ENCODE results near the gene SAYSD1.
A peak's percentile ranks its signal among the peaks of the same experiment; 100 is the strongest.

The SAYSD1 gene

DNA sequence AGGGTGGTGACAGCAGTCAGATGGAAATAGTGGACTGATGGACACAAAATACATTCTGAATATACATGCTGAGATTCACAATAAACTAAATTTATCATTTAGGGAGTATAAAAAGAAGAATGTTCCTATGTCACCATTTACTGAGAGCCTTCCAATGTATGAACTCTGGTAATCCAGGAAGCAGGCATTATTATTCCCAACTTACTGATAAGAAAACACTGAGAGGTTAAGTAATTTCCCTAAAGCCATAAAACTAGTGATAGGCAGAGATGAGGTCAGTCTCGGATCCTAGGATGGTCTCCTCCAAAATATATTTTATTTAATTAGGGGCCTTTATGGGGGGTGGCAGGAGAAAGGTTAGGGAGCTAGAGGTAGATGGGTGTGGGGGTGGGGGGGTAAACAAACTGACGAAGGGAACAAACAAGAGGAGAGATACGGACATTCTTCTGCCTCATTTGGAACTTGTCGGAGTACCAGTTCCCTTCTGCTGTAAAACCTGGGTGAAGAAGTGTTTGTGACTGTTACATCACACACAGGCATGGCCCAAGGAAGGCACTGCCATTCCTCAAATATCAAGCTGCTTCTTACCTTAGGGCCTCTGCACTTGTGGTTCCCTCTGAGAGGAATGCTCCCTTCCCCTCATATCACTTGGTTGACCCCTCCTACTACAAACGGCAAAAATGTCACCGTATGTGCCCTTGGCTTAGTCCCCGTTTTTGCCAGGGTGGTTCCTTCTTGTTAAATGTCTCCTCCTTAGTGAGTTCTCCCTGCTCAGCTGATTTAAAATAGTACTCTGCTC lies 6.7 kb downstream of the SAYSD1 start:
- no peak for DNase-seq (ENCODE audit: low spot score)

DNA sequence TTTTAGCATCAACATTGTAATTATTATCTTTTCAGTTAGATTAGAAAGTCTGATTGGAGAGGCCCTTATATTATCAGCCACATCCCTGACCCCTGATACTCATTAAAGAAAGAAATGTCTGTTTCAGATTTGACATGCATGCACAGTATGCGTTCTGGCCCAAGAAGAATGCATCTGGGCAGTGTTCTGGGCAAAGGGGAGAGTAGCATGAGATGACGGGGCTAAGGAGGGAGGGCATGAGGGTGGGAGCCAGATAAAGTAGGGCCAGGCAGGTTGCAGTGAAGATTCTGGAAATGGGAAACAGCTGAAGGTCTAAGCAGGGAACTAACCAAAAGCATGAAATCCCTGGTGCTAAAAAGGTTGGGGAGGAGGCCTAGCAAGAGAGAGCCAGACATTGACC lies 7.3 kb downstream of the SAYSD1 start:
- DNase-seq (ENCODE audit: low spot score) = no peak

DNA sequence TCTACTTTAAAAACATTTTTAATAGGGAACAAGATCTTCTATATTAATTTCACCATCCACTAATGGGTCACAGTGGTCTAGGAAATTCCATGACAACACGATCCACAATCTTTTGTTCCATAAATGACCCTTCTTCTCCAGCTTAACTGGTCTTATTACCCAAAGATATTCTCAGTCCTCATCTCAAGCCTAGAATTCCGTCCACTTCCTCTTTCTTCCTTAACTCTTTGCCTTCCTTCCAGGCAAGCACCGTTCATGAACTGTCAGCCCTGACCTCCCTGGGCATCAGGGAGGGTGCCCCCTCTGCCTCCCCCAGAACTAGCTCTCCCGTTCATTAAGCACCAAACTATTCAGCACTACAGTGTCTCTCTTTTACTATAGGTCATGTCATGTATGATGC lies 8.0 kb downstream of the SAYSD1 start:
- no peak for DNase-seq (ENCODE audit: low spot score)

DNA sequence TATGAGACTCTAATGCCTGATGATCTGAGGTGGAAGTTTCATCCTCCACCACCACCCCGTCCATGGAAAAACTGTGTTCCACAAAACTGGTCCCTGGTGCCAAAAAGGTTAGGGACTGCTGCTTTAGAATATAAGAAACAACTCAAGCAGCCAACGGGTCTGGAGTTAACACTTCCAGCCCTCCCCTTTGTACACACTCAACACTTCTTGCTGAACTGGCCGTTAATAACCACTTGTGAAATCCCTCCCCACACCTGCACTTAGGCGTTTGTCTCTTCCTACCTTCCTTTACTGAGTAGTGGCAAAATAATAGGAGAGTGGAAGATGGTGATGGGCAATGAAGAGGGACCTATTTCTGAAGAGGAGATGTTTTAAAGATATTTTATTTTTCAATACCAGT lies 10.5 kb downstream of the SAYSD1 start:
- no peak for DNase-seq (ENCODE audit: low spot score)

DNA sequence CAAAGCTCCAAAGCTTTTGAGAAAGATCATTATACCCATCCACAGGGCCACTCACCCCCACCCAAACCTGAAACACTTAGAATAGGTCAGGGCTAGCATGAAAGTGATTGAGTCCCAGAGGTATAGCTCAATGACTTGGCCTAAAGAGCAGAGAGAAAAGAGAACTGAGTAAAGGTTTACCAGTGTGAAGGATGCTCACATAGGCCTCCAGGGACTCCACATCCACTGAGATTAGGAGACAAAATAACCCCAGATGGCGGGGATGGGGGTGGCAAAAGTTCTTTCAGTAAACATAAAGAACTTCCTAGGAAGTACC lies 12.2 kb downstream of the SAYSD1 start:
- DNase-seq (ENCODE audit: low spot score) = no peak

DNA sequence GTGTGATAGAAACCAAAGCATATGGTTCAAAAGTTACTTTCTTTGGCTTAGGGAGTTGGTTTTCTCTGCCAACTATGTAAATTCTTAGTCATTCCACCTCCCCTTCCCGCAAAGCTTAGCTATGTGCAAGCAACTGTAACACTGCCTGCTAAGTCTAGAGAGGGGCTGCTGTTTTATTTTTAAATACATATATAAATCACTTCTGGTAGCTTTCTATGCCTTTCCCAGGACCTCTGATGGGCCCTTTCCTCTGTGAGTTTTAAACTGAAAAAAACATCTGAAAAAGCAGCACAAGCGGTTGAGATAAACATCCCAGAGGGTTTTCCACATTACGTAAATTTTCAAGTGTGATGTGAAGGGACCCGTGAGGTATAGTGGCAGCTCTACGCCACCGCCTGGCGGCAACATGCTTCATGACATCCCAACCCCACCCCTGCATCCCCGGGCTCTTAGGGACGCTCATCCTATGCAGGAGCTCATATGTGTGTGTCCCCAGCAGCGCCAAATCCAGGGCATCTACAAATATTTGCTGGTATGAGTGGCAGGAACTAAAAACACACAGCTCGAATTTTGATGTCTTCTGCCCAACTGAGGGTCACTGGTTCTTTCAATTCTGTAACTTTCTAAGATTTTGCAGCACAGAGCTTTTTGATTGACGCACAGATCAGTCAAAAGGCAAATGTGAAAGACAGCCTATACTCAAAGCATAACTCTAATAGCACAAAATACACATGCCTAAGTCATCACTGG lies 12.7 kb downstream of the SAYSD1 start:
- DNase-seq (ENCODE audit: low spot score) = peak; percentile 66

DNA sequence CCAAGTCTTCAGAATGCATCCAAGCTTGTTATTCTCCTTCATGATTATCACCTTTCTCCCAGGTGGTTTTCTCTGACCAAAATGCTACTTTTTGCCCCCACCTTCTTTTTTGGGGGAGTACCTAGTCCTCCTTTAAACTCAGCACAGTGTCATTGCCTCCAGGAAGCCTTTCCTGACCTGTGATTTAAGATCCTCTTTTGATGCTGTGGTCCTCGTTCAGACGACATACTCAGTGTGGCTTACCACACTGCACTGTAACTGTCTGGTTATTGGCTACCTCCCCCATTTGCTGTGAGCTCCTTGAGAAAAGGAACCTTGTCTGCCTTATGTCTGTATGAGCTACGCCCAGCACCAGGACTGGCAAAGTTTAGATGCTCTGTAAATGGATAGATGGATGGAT lies 14.6 kb downstream of the SAYSD1 start:
- no peak for DNase-seq (ENCODE audit: low spot score)

DNA sequence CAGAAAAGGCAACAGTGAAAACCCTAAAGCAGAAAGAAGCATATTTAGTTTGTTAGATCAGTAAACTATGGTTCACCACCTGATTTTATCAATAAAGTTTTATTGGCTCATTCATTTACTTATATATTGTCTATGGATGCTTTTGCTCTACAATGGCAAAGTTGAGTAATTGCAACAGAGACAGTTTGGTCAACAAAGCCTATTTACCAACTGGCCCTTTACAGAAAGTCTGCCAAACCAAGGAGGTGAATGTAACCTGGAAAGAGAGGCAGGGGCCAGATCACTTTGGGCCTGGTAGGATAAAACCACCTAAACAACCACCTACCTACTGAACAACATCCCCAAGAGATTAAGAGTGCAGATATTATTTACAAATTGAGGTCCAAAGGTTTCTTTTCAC lies 19.4 kb downstream of the SAYSD1 start:
- no peak for DNase-seq (ENCODE audit: low spot score)

DNA sequence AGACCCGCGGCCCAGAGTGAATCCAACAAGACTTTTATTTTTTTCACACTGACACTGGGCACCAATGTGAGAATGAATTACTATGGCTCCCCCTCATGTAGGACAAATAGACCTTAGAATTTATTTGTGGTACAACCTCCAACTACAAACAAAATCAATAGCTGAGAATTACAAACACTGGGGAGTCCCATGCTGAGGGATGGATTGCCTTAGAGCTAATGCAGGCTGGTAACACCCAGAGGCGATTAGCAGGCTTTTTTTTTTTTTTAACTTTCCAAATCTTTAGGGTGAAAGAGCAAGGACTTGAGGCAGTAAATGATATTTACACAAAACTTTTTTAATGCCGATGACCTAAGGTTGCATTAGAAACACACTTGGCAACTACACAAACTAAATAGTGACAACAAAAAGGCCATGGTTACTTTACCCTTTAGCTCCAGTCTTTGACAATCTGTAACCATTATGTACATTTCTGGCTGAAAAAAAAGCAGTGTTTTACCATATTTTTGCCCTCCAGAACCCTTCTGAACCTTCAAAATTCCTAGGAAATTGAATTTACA lies 21.8 kb downstream of the SAYSD1 start:
- DNase-seq (ENCODE audit: low spot score) = no peak

DNA sequence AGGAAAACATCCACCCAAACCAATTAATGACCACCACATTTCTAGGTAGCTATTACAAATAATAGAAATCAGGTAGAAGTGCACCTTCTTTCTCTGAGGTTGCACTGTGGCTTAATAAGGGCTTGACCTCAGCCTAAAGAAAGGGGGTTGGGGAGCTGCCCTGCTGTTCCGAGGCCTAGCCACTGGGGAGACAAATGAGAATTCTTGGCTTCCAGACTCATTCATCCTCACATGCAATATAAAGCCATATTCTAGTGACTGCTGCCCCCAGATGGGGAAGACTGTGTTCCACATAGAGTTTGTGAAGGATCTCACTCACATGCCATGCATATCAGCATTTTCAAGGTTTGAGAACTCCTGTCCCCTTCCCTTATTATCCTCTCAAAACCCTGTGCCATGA lies 22.9 kb downstream of the SAYSD1 start:
- no peak for DNase-seq (ENCODE audit: low spot score)

DNA sequence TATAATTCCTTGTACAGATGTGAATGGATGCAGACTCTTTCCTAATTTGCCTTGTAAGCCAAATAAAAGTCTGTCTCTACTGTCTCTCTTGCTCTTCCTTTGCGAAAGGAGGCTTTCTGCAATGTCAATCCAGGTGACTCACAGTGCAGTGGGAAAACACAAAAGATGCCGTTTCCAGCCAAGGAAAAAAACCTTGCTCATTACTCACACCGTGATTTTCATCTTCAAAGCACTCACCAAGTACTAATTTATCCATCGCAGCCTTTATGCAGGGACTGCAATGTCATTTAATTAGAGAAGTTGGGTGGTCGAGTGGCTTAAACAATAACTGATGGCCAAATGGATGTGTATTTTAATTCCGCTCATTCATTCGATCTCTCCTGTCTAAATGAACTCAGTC lies 23.8 kb downstream of the SAYSD1 start:
- no peak for DNase-seq (ENCODE audit: low spot score)

DNA sequence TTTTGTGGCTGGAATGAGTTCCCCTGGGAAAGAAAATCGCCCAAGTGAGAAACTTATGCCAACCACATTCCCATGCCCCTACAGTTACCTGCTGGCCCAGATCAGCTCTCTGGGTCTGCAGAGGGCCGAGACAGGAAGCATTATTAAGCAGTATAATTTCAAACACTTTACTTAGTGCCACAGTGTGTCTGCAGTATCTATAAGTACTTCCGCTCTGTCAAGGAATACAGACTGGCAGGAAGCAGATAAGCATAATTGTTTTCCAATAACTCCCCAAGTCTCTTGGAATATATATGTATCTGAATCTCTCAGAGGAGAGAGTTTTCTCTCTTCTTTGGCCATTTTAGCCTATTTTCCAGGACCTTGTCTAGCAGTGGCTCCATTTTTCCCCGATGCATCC lies 24.9 kb downstream of the SAYSD1 start:
- no peak for DNase-seq (ENCODE audit: low spot score)

DNA sequence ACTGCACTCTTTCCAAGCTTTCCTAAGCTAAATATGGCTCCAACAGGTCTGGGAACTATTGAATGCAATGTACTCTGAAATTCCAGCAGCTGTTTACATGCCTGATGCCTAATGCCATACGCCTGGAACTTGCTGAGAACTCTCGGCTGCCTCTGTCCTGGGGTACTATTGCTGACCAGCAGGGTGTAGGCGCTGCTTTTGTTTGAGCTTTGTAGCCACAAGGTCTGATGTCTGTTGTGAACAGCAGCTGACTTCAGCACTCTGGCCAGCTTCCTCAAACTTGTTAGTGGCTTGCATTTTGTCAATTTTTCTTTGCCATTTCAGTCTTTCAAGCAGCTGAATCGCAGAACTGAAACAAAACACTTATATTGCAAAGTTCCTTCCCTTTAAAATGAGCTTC lies 26.7 kb downstream of the SAYSD1 start:
- peak; percentile 50 for DNase-seq (ENCODE audit: low spot score)

DNA sequence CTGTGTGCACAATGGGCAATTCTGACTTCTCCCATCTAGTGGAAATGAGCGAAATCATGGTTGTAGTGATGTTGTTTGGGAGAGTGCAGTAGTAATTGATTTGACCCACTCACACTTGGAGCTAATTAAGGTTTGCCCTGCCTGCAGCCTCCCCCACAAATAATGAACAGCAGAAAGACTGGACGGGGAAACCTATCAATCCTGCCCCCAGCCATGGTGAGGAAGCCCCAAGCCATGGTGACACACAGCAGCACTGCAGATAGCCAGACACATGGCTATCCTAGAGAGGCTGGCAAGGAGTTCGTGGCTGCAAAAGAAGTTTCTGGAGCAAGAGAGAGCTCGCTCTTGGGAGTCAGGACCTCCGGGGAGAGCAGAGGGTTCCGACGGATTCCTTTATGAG lies 27.8 kb downstream of the SAYSD1 start:
- no peak for DNase-seq (ENCODE audit: low spot score)

DNA sequence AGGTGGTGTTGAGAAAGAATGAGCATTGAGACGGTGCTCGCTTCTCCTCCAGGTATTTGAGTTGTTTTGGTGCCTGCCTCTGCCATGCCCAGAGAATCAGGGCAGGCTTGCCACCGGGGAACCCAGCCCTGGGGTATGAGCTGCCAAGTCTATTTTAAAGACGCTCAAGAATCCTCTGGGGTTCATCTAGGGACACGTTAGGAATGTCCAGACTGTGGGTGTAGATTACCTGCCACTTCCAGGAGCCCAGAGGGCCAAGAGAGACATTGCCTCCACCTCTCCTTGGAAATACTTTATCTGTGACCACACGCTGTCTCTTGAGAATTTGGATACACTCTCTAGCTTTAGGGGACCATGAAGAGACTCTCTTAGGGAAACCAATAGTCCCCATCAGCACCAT lies 28.3 kb downstream of the SAYSD1 start:
- DNase-seq (ENCODE audit: low spot score) = no peak

DNA sequence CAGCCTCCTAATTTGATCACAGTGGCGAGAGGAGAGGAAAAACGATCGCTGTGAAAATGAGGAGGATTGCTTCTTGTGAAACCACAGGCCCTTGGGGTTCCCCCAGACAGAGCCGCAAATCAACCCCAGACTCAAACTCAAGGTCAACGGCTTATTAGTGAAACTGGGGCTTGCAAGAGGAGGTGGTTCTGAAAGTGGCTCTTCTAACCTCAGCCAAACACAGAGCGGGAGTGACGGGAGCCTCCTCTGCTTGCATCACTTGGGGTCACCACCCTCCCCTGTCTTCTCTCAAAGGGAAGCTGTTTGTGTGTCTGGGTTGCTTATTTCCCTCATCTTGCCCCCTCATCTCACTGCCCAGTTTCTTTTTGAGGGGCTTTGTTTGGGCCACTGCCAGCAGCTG lies 28.7 kb downstream of the SAYSD1 start:
- no peak for DNase-seq (ENCODE audit: low spot score)

DNA sequence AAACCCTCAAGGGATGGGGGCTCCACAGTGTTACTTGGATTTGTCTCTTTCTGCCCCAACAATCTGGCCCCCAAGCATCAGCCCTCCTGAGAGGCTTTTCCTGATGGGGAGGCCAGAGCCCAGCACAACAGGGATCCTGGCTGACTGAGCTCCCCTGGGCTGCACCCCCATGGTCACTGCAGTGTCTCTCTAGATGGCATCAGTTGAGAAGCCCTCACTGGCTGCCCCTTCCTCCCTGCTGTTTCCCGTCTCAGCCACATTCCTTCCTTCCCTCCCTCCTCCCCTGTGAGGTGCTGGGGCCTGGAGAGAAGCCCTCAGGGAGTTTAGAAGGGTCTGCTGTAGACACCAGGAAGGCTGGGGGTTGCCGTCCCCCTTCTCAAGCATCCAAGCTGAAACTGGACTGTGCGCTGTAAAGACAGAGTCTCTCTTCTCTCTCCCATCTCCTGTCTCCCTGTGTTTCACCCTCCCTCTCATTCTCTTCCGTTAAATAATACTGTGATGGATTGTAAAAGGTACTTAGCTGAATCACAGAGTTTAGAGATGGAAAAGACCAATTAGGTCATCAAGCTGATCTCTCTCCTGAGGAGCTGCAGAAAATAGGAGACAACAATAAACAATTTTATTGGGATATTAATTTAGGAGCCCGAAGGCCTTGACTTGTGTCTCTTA lies 29.7 kb downstream of the SAYSD1 start:
- no peak for DNase-seq (ENCODE audit: low spot score)

DNA sequence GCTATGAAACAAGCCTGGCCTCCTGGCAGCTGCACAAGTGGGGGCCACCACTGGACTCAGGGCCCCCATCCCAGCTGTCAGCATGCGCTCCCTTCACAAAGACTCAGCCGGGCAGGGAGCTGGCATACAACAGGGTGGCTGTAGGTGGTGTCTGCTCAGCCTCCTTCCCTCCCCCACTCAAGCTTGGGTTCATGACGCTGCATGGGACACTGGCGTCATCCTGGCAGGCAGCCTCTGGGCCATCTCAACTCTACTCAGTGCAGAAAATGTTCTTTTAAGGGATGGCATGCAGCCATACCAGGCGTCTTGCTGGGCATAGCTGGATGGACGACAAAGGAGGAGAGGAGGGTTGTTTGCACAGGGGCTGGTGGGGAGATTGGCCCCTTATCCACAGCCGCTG lies 30.5 kb downstream of the SAYSD1 start:
- DNase-seq (ENCODE audit: low spot score) = no peak

DNA sequence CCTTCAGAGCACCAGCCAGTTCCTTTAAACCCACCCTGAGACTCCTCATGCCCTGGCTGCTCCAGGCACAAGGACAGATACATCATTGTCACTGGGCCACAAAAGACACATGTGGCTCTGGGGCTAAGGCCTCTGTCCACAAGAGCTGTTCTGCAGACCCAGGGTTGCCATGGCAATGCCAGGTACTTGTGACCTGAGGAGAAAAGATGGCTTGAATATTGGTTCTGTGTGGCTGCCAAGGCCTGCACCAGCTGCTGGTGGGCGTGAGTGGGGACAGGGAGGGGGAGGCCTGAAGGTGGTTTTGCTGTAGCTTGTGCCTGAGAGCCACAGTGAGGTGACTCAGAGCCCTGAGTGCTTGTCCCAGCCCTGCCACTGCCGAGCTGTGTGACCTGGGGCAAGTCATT lies 31.8 kb downstream of the SAYSD1 start:
- no peak for DNase-seq (ENCODE audit: low spot score)

DNA sequence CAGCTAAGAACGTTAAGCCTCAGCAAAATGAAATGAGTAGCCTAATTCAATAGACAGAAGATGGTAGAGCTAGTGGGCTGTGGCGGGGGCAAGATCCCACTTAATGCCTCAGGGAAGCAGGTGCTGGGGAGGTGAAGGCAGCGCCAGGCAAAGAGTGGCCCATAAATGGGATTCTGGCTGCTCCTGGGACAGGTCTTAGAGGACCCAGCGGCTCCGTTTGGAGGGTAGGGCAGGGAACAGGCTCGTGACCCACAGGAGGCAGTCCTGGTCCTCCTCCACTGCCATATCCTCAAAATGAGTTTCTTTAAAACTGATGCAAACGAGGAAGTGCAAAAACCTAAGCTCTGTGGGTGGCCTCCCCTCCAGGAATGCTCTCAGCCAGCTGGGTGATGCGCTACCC lies 32.7 kb downstream of the SAYSD1 start:
- no peak for DNase-seq (ENCODE audit: low spot score)

DNA sequence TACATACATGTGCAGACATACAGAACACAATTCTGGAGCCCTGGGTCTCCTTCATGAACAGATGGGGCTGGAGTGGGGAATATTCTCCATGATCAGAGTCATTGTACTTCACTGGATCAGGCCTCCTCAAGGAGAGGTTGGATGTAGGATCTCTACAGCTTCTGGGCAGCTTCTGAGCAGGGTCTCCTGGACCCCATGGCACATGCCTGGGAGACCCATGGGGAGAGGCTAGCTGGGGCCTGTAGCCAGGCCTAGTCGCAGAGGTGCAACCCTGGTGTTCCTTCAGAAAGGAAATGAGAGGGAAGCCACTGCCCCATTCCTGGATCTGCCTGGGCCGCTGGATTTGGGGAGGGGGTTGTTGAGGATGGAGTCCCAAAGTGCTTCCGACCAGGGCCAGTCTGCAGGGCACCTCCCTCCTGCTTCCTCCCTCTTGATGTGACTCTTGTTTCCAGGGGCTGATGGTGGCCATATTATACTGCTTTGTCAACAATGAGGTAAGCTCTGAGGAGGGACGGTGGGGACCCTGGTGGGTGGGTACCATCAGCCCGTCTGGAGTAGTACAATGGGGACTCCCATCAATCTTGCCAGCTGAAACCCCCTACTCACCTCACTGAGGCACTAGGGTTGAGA lies 34.6 kb downstream of the SAYSD1 start:
- no peak for DNase-seq (ENCODE audit: low spot score)
